Measurements from ENCODE around the gene MUC5AC. TPM values are rescaled to one million over a fixed set of nuclear protein-coding genes. Genes with fewer than 3 reads are reported as not detected.

The MUC5AC gene
- total and polyA plus RNA-seq, 4 donors, result not detected

- Histone ChIP-seq H3K9me3 (ENCODE audit: control insufficient read depth in 4 of 4, low read length in 3 of 4) (peaks cover 0 to 14% (median 4%) of the 10 kb centered on the region in 4 donors), H3K36me3 (ENCODE audit: control insufficient read depth in 4 of 4, insufficient read depth in 3 of 4, low read depth in 1 of 4, low read length in 3 of 4) (no peaks in the 10 kb centered on the region), H3K9ac (ENCODE audit: low read depth in 1 of 2, low read length in 2 of 2) (no peak overlapping the region), H3K4me3 (ENCODE audit: low read depth in 1 of 3, low read length in 3 of 3) (no peak overlapping the region), H3K4me1 (ENCODE audit: control insufficient read depth in 4 of 4, insufficient read depth in 4 of 4, low read length in 3 of 4) (no peaks in the 10 kb centered on the region), H3K27ac (ENCODE audit: low read depth in 1 of 2, low read length in 2 of 2) (no peak overlapping the region), H3K27me3 (ENCODE audit: control insufficient read depth in 4 of 4, insufficient read depth in 4 of 4, low read length in 3 of 4) (no peaks in the 10 kb centered on the region)
- DNase-seq (ENCODE audit: low spot score), result no peak
- whole genome bisulfite sequencing, result 50% methylated on average over 1 of the region's 1 CpG
- no peak for TF ChIP-seq EGR1 (IDR thresholded peaks at IDR 0.05; ENCODE audit: low read depth in 2 of 2)
- TF ChIP-seq ATF3 (IDR thresholded peaks at IDR 0.05), result no peak
- no peak for TF ChIP-seq HNF4G (IDR thresholded peaks at IDR 0.05)
- TF ChIP-seq YY1 (IDR thresholded peaks at IDR 0.05), result no peak
- TF ChIP-seq RXRA (IDR thresholded peaks at IDR 0.05), result no peak
- TF ChIP-seq REST (IDR thresholded peaks at IDR 0.05), result no peak
- TF ChIP-seq RAD21 (IDR thresholded peaks at IDR 0.05), result no peak
- no peak for TF ChIP-seq NR2F2 (IDR thresholded peaks at IDR 0.05)
- TF ChIP-seq TAF1 (conservative IDR thresholded peaks at IDR 0.05), result no peak
- TF ChIP-seq JUND (IDR thresholded peaks at IDR 0.05), result no peak
Measured at GRCh38 chr11:1134848-1135445, 22.8 kb upstream of the MUC5AC start.

GRCh38 chr11:1138097-1138496 is 19.7 kb upstream of the MUC5AC start:
- H3K4me1 ChIP-seq (ENCODE audit: control insufficient read depth in 4 of 4, insufficient read depth in 4 of 4, low read length in 3 of 4), result no peaks in the 10 kb centered on the region
- TF ChIP-seq FOXA2 (IDR thresholded peaks at IDR 0.05), result no peak
- TF ChIP-seq FOXA1 (IDR thresholded peaks at IDR 0.05), result no peak
- no peak for TF ChIP-seq HNF4G (IDR thresholded peaks at IDR 0.05)
- no peak for TF ChIP-seq ATF3 (IDR thresholded peaks at IDR 0.05)
- TF ChIP-seq NR2F2 (IDR thresholded peaks at IDR 0.05), result no peak
- TF ChIP-seq HNF4A (conservative IDR thresholded peaks at IDR 0.05), result no peak
- TF ChIP-seq RXRA (IDR thresholded peaks at IDR 0.05), result no peak
- TF ChIP-seq CTCF (IDR thresholded peaks at IDR 0.05; ENCODE audit: low read depth, low read length, missing input control), result no peak
- TF ChIP-seq YY1 (IDR thresholded peaks at IDR 0.05), result no peak
- TF ChIP-seq REST (IDR thresholded peaks at IDR 0.05), result no peak
- TF ChIP-seq, protein P1, sequence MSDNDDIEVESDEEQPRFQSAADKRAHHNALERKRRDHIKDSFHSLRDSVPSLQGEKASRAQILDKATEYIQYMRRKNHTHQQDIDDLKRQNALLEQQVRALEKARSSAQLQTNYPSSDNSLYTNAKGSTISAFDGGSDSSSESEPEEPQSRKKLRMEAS (IDR thresholded peaks at IDR 0.05), result no peak
- no peak for TF ChIP-seq GABPA (IDR thresholded peaks at IDR 0.05 in 1 of 2, conservative IDR thresholded peaks at IDR 0.05 in 1 of 2)
- DNase-seq (ENCODE audit: low spot score), result no peak
- no peak overlapping the region for H3K9ac ChIP-seq (ENCODE audit: low read depth in 1 of 2, low read length in 2 of 2)
- no peak overlapping the region for H3K4me3 ChIP-seq (ENCODE audit: low read depth in 1 of 3, low read length in 3 of 3)
- no peaks in the 10 kb centered on the region for H3K27me3 ChIP-seq (ENCODE audit: control insufficient read depth in 4 of 4, insufficient read depth in 4 of 4, low read length in 3 of 4)
- no peak overlapping the region for H3K27ac ChIP-seq (ENCODE audit: low read depth in 1 of 2, low read length in 2 of 2)
- peaks cover 0 to 14% (median 4%) of the 10 kb centered on the region in 4 donors for H3K9me3 ChIP-seq (ENCODE audit: control insufficient read depth in 4 of 4, low read length in 3 of 4)
- no peaks in the 10 kb centered on the region for H3K36me3 ChIP-seq (ENCODE audit: control insufficient read depth in 4 of 4, insufficient read depth in 3 of 4, low read depth in 1 of 4, low read length in 3 of 4)
- 74% methylated on average over 8 of the region's 8 CpGs for WGBS
